K562 (cell line): ENCODE data around the gene COL25A1. TPM values are rescaled to one million over a fixed set of nuclear protein-coding genes. Genes with fewer than 3 reads are reported as not detected.
A peak's percentile ranks its signal among the peaks of the same experiment; 100 is the strongest.

Source experiments
- ETS2 ChIP-seq: IDR thresholded peaks from 2 replicates; pipeline ENCODE4 v1.6.1; 2016; ENCODE audit warnings: borderline replicate concordance, missing genetic modification characterization, mild to moderate bottlenecking, moderate library complexity, missing compliant biosample characterization; ENCODE audit not compliant: poor library complexity, severe bottlenecking
- HNRNPLL ChIP-seq: fragments of 200-400 bp; formaldehyde crosslinking; IDR thresholded peaks from 2 replicates; pipeline ENCODE4 v1.6.1; 2017; ENCODE audit warnings: low read length, low read depth, mild to moderate bottlenecking; ENCODE audit not compliant: poor library complexity, severe bottlenecking
- KLF6 ChIP-seq: fragments of 250-450 bp; sonication (Bioruptor Pico); IDR thresholded peaks from 2 replicates; pipeline ENCODE4 v1.4.0; 2020; ENCODE audit warnings: mild to moderate bottlenecking, moderate library complexity, borderline replicate concordance
- POLR2A ChIP-seq: fragments of 450-650 bp; conservative IDR thresholded peaks from 2 replicates; pipeline ENCODE4 v1.6.1; 2016
- PTRF ChIP-seq: fragments of 450-650 bp; IDR thresholded peaks from 2 replicates; pipeline ENCODE4 v1.6.1; 2016; ENCODE audit warnings: mild to moderate bottlenecking, missing genetic modification characterization, missing compliant biosample characterization
- RAD51 ChIP-seq: fragments of 450-650 bp; IDR thresholded peaks from 2 replicates; pipeline ENCODE4 v1.7.1; 2016; ENCODE audit warnings: low read depth, mild to moderate bottlenecking, borderline replicate concordance
- RCOR1 ChIP-seq, 2 experiments: IDR thresholded peaks; 2 replicates each; pipeline ENCODE4 v1.6.1; 2012; ENCODE audit warnings: low read depth in 2 of 2, low read length in 2 of 2, borderline replicate concordance in 1 of 2, improper control_type of control experiment in 1 of 2
- RUNX1 ChIP-seq: sonication (generic); IDR thresholded peaks from 2 replicates; pipeline ENCODE4 v1.6.1; 2016; ENCODE audit warnings: antibody characterized with exemption, low read depth
- TBL1XR1 ChIP-seq, 2 experiments: IDR thresholded peaks; 2 replicates each; pipeline ENCODE4 v1.6.1; 2012; ENCODE audit warnings: improper control_type of control experiment in 2 of 2, low read length in 2 of 2, mild to moderate bottlenecking in 1 of 2
- ZNF695 ChIP-seq: fragments of 450-650 bp; formaldehyde crosslinking; IDR thresholded peaks from 2 replicates; pipeline ENCODE4 v1.4.0; 2020; ENCODE audit warnings: mild to moderate bottlenecking, moderate library complexity
- ZNF830 ChIP-seq: fragments of 250-450 bp; sonication (Bioruptor Pico); IDR thresholded peaks from 2 replicates; pipeline ENCODE4 v1.5.0; 2021; ENCODE audit warnings: mild to moderate bottlenecking
- polyA plus RNA-seq, 8 experiments: library from polyadenylated mRNA; depleted of rRNA in 4 of 8; stranded (reverse) in 5 of 8; unstranded in 3 of 8; fragments of >200 nt; fragmentation: Nextera tagmentation in 2 of 8; fragmentation: Illumina TruSeq in 1 of 8; extraction: Ambion mirVana in 2 of 8; extraction: Trizol in 1 of 8; gene quantifications; 2 replicates each; pipeline versions ENCODE4 v1.2.1 to v1.2.3, GENCODE V29; 2011 to 2014; ENCODE audit warnings: inconsistent platforms in 1 of 8, missing spikeins in 1 of 8
- total RNA-seq, 7 experiments: library from RNA; depleted of rRNA in 6 of 7; stranded (reverse); fragments of >200 nt in 6 of 7; fragmentation: Illumina TruSeq in 2 of 7; extraction: Trizol in 2 of 7; gene quantifications; 2 replicates each; pipeline versions ENCODE4 v1.2.1 to v1.2.3, GENCODE V29; 2011 to 2021; ENCODE audit warnings: low replicate concordance in 1 of 7
- TF ChIP-seq, protein P1 (sequence below), 2 experiments: fragments of 450-650 bp; formaldehyde crosslinking in 1 of 2; IDR thresholded peaks; 2 replicates each; pipeline versions ENCODE4 v1.4.0 to v1.6.1; 2014 to 2020; ENCODE audit warnings: mild to moderate bottlenecking in 2 of 2, borderline replicate concordance in 1 of 2, low read depth in 1 of 2
- TF ChIP-seq, protein P2 (sequence below): sonication (generic); formaldehyde crosslinking; IDR thresholded peaks from 2 replicates; pipeline ENCODE4 v1.8.0; 2022; ENCODE audit warnings: mild to moderate bottlenecking, low read depth, missing genetic modification reagents
- TF ChIP-seq, protein P3 (sequence below): fragments of 250-450 bp; sonication (Bioruptor Pico); IDR thresholded peaks from 2 replicates; pipeline ENCODE4 v1.5.0; 2020; ENCODE audit warnings: mild to moderate bottlenecking
- TF ChIP-seq, protein P4 (sequence below), 3 experiments: IDR thresholded peaks in 2 of 3; conservative IDR thresholded peaks in 1 of 3; 2 replicates each; pipeline ENCODE4 v1.5.1; 2011 to 2012; ENCODE audit warnings: low read length in 3 of 3, mild to moderate bottlenecking in 3 of 3, control low read depth in 2 of 3, improper control_type of control experiment in 1 of 3, inconsistent platforms in 1 of 3, low read depth in 1 of 3, mixed read lengths in 1 of 3, moderate library complexity in 1 of 3; ENCODE audit not compliant: insufficient read depth in 2 of 3

The COL25A1 gene
- total and polyA plus RNA-seq, 9 of the 15 experiments (the other 6 are each of a cell fraction or from before 2014, with no cell fraction given) = 0.03 to 0.62 (median 0.27) TPM

DNA sequence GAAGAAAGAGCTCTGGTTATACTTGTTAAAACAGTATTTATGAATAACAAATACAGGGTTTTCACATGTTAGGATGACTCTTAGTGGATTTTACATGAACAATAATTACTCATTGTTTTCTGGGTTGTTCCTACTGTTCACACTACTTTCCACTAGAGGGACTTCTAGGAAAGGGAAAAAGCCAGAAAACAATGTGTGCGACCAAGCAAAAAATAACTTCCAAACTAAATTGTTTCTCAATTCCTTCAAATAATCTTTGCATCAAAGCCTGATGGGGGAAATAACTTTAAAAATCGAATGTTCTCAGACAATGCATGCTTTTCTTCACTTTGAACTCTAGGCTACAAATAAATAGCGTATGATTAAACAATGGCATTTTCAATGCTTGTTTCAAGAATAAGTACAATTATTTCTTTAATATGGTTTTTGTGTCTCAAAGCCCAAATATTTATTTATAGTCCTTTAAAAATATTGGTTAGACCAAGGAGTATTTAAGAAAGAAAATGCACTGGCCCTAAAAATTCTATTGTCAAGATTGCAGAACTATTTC is 467.5 kb downstream of the COL25A1 start (continued):
- TF ChIP-seq, protein P1, sequence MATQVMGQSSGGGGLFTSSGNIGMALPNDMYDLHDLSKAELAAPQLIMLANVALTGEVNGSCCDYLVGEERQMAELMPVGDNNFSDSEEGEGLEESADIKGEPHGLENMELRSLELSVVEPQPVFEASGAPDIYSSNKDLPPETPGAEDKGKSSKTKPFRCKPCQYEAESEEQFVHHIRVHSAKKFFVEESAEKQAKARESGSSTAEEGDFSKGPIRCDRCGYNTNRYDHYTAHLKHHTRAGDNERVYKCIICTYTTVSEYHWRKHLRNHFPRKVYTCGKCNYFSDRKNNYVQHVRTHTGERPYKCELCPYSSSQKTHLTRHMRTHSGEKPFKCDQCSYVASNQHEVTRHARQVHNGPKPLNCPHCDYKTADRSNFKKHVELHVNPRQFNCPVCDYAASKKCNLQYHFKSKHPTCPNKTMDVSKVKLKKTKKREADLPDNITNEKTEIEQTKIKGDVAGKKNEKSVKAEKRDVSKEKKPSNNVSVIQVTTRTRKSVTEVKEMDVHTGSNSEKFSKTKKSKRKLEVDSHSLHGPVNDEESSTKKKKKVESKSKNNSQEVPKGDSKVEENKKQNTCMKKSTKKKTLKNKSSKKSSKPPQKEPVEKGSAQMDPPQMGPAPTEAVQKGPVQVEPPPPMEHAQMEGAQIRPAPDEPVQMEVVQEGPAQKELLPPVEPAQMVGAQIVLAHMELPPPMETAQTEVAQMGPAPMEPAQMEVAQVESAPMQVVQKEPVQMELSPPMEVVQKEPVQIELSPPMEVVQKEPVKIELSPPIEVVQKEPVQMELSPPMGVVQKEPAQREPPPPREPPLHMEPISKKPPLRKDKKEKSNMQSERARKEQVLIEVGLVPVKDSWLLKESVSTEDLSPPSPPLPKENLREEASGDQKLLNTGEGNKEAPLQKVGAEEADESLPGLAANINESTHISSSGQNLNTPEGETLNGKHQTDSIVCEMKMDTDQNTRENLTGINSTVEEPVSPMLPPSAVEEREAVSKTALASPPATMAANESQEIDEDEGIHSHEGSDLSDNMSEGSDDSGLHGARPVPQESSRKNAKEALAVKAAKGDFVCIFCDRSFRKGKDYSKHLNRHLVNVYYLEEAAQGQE (IDR thresholded peaks at IDR 0.05; ENCODE audit: borderline replicate concordance) = peak; percentile 88
- TF ChIP-seq, protein P1 (CRISPR knock-in tag; IDR thresholded peaks at IDR 0.05; ENCODE audit: low read depth) = no peak
- TF ChIP-seq RUNX1 (no peak), ZNF830 (CRISPR knock-in tag) (no peak), POLR2A (no peak), PTRF (tag) (no peak), TBL1XR1 (IDR thresholded peaks at IDR 0.05; ENCODE audit: low read length in 2 of 2) (no peak), RAD51 (no peak), HNRNPLL (no peak), RCOR1 (IDR thresholded peaks at IDR 0.05; ENCODE audit: borderline replicate concordance in 1 of 2, low read depth in 2 of 2, low read length in 2 of 2) (no peak), ETS2 (tag) (no peak), KLF6 (CRISPR knock-in tag) (no peak), ZNF695 (CRISPR knock-in tag) (no peak)
- TF ChIP-seq, protein P2, sequence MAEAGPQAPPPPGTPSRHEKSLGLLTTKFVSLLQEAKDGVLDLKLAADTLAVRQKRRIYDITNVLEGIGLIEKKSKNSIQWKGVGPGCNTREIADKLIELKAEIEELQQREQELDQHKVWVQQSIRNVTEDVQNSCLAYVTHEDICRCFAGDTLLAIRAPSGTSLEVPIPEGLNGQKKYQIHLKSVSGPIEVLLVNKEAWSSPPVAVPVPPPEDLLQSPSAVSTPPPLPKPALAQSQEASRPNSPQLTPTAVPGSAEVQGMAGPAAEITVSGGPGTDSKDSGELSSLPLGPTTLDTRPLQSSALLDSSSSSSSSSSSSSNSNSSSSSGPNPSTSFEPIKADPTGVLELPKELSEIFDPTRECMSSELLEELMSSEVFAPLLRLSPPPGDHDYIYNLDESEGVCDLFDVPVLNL (CRISPR knock-in tag) = no peak
- TF ChIP-seq, protein P3, sequence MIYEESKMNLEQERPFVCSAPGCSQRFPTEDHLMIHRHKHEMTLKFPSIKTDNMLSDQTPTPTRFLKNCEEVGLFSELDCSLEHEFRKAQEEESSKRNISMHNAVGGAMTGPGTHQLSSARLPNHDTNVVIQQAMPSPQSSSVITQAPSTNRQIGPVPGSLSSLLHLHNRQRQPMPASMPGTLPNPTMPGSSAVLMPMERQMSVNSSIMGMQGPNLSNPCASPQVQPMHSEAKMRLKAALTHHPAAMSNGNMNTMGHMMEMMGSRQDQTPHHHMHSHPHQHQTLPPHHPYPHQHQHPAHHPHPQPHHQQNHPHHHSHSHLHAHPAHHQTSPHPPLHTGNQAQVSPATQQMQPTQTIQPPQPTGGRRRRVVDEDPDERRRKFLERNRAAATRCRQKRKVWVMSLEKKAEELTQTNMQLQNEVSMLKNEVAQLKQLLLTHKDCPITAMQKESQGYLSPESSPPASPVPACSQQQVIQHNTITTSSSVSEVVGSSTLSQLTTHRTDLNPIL (CRISPR knock-in tag) = no peak
- TF ChIP-seq, protein P4, sequence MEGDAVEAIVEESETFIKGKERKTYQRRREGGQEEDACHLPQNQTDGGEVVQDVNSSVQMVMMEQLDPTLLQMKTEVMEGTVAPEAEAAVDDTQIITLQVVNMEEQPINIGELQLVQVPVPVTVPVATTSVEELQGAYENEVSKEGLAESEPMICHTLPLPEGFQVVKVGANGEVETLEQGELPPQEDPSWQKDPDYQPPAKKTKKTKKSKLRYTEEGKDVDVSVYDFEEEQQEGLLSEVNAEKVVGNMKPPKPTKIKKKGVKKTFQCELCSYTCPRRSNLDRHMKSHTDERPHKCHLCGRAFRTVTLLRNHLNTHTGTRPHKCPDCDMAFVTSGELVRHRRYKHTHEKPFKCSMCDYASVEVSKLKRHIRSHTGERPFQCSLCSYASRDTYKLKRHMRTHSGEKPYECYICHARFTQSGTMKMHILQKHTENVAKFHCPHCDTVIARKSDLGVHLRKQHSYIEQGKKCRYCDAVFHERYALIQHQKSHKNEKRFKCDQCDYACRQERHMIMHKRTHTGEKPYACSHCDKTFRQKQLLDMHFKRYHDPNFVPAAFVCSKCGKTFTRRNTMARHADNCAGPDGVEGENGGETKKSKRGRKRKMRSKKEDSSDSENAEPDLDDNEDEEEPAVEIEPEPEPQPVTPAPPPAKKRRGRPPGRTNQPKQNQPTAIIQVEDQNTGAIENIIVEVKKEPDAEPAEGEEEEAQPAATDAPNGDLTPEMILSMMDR (IDR thresholded peaks at IDR 0.05 in 2 of 3, conservative IDR thresholded peaks at IDR 0.05 in 1 of 3; ENCODE audit: insufficient read depth in 2 of 3, low read depth in 1 of 3, low read length in 3 of 3) = peak; percentile 57 to 89 (median 63); a peak in 4 of 6 replicates
